Right cardiac atrium (tissue), 5 donors: ENCODE measurements around the gene KRTAP10-3. TPM values are rescaled to one million over a fixed set of nuclear protein-coding genes. Genes with fewer than 3 reads are reported as not detected.

Source experiments
- ATAC-seq, 2 donors: fragments of 200-7000 bp; cut with Tn5 transposase; one replicate each; pipeline versions ENCODE4 v1.8.0 to v1.9.1; 2020; ENCODE audit warnings: moderate library complexity in 2 of 2, mild to moderate bottlenecking in 1 of 2
- DNase-seq, 3 donors: peaks; one replicate each; pipeline ENCODE4 v3.0.0-alpha.2; 2020
- H3K27ac ChIP-seq: one replicate; pipeline ENCODE4 v1.5.1; 2013; ENCODE audit warnings: mild to moderate bottlenecking, low read length, control low read depth, moderate library complexity
- H3K27me3 ChIP-seq: one replicate; pipeline ENCODE4 v1.6.1; 2013; ENCODE audit not compliant: control insufficient read depth, insufficient read depth
- H3K4me1 ChIP-seq: one replicate; pipeline ENCODE4 v1.6.1; 2013; ENCODE audit warnings: low read length; ENCODE audit not compliant: control insufficient read depth, insufficient read depth
- H3K4me3 ChIP-seq: one replicate; pipeline ENCODE4 v1.5.1; 2013; ENCODE audit warnings: low read length, control low read depth
- H3K9me3 ChIP-seq: one replicate; pipeline ENCODE4 v1.6.1; 2013; ENCODE audit warnings: low read length; ENCODE audit not compliant: control insufficient read depth
- WGBS: extraction: QIAGEN DNeasy Blood & Tissue Kit; methylation state at CpG from one replicate; pipeline ENCODE4 v1.1.7; 2013; 5-methylcytosine and 5-hydroxymethylcytosine counted together
- intact Hi-C, 4 donors: fragments of 100-400 bp; cut with DNase I; formaldehyde crosslinking; loops; one replicate each; pipeline versions ENCODE4 v1.11.0 to v1.14.0; 2022 to 2023
- polyA plus RNA-seq: library from polyadenylated mRNA; stranded (reverse); fragments of 200-250 nt; gene quantifications from one replicate; pipeline ENCODE4 v1.2.3, GENCODE V29; 2013
- total RNA-seq, 4 donors: library from RNA; stranded (reverse); fragmentation: NEBNext Ultra II Directional; extraction: Animal tissue kit (Norgen Biotek cat#: 25700); gene quantifications; one replicate each; pipeline ENCODE4 v1.2.1, GENCODE V29; 2021
- donor health status: healthy with polysubstance abuse.
- donor health status: DM: no; HTN: yes; CAD: no.
- donor health status: DM: no; HTN: no; CAD: no.
- donor health status: DM: no; HTN: yes; CAD: no; lungs with severe emphysema.
- donor health status: DM: yes; HTN: yes; CAD: no.

Gene KRTAP10-3
- total and polyA plus RNA-seq, 5 donors: not detected

DNA sequence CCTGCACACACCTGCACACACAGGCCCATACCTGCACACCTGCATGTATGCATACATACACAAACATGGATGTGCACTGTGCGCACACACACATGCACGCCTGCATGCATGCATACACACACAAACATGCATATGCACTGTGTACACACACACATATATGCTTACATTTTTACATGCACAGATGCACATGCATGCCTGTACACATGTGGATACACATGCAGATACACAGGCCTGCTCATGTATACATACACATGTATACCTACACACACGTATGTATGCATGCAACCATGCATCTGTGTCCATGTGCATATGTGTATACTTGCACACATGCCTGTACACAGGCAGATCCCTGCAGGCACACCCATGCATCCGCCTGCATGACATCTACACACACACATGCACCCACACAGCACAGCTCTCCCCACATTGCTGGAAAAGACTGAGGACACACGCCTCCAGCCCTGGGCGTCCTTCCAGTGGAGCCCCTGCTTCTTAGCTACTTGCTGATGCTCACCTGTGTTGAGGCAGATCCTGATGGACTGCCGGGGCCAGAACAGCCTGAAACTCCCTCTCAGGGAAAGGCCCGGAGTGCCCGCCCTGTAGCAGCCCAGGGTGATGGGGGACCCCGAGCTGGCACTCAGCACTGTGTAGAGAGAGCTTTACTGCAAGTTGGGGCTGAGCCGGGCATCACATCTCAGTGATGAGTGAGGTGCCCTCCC lies 47.2 kb downstream of the KRTAP10-3 start:
- no peaks in the 10 kb centered on the region for H3K27me3 ChIP-seq
- H3K4me3 ChIP-seq: no peak overlapping the region
- no peaks in the 10 kb centered on the region for H3K4me1 ChIP-seq
- WGBS: 87% methylated on average over 11 of the region's 11 CpGs
- H3K27ac ChIP-seq: no peak overlapping the region
- ATAC-seq (no peak), DNase-seq (peak in 1 of 3 donors; percentile 21)
- intact Hi-C loops: loop anchor here in 2 of 4 donors (10.0 kb wide), 2 partner anchors 243 to 283 kb away; no protein-coding TSS in a partner anchor
- no peaks in the 10 kb centered on the region for H3K9me3 ChIP-seq

DNA sequence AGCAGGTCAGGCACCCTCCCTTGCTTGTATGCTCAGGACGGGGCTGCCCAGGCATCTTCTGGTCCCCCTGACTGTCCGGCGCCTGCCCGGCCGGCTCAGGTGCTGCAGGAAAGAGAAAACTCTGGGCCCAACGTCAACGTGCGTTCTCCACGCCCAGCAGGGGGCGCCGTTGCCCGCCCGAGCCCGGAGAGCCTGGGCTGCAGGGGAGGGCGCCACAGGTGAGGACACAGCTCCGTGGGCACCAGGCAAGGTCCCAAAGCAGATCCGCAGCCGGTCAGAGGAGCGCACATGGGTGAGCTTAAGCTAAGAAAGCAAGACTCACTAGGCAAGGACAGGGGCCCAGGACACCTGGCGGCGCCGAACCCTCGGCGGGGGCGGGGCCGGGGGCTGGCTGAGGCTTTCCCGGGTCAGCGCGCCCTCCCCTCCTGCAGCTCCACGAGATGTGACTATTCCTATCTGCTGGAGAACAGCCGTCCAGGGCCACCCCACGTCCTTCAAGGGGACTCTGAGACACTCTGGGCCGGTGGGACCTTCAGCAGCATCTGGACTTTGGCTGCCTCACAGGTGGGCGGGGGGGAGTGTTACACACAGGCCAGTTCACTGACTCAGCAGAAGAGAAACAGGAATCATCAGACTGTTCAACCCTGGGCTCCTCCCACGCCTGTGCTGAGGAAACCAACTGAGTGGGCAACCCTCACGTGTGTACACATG lies 47.9 kb downstream of the KRTAP10-3 start:
- DNase-seq: peak; percentile 40 to 79 (median 75)
- Histone ChIP-seq H3K4me3 (no peak overlapping the region), H3K27ac (no peak overlapping the region), H3K9me3 (no peaks in the 10 kb centered on the region), H3K4me1 (no peaks in the 10 kb centered on the region), H3K27me3 (no peaks in the 10 kb centered on the region)
- peak; percentile 27 to 47 for ATAC-seq
- 13% methylated on average over 36 of the region's 36 CpGs for WGBS
- intact Hi-C loops: loop anchor here in 2 of 4 donors (10.0 kb wide), 2 partner anchors 244 to 284 kb away; no protein-coding TSS in a partner anchor

DNA sequence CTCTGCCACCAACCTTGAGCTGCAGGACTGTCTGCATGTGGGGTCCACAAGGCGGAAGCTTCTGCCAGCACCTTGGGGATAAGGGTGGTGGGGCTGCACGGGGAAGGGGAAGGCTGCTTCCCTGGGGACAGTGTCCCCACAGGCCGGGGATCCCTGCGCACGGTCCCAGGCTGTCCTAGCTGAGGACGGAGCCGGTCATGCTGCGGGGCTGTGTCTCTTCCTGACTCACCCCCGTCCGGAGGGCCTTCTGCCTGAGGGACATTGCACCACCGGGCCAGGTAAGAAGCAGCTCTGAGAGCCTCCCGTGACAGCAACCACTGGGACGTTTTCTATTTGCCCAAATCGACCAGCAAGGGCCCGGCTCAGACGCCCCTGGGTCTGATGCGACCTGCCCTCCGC lies 48.5 kb downstream of the KRTAP10-3 start:
- no peaks in the 10 kb centered on the region for H3K4me1 ChIP-seq
- no peak overlapping the region for H3K27ac ChIP-seq
- DNase-seq: peak in 1 of 3 donors; percentile 50
- intact Hi-C loops: loop anchor here in 2 of 4 donors (10.0 kb wide), 2 partner anchors 245 to 285 kb away; no protein-coding TSS in a partner anchor
- ATAC-seq: peak; percentile 9 to 10
- H3K27me3 ChIP-seq: no peaks in the 10 kb centered on the region
- 61% methylated on average over 18 of the region's 18 CpGs for WGBS
- no peak overlapping the region for H3K4me3 ChIP-seq
- no peaks in the 10 kb centered on the region for H3K9me3 ChIP-seq

DNA sequence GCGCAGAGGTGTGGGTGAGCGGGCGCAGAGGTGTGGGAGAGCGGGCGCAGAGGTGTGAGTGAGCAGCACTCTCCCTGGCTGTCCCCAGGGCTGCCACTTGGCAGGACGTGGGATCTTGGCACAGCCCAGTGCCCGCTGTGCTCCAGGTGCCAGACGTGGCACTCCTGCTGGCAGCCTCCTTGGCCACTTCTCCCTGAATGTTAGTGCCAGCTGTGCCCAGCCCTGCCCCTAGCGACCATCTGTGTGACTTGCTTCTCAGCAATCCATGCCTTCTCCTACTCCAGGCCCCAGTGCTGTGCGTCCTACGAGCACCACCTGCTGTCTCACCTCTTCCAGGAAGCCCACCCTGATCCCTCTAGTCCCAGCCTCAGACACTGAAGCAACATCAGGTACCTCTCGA lies 49.1 kb downstream of the KRTAP10-3 start:
- H3K9me3 ChIP-seq: no peaks in the 10 kb centered on the region
- no peaks in the 10 kb centered on the region for H3K4me1 ChIP-seq
- WGBS: 58% methylated on average over 12 of the region's 12 CpGs
- no peaks in the 10 kb centered on the region for H3K27me3 ChIP-seq
- DNase-seq (peak; percentile 73 to 91 (median 87)), ATAC-seq (peak; percentile 86 to 90)
- H3K27ac ChIP-seq: no peak overlapping the region
- no peak overlapping the region for H3K4me3 ChIP-seq
- intact Hi-C loops: no loop called here

DNA sequence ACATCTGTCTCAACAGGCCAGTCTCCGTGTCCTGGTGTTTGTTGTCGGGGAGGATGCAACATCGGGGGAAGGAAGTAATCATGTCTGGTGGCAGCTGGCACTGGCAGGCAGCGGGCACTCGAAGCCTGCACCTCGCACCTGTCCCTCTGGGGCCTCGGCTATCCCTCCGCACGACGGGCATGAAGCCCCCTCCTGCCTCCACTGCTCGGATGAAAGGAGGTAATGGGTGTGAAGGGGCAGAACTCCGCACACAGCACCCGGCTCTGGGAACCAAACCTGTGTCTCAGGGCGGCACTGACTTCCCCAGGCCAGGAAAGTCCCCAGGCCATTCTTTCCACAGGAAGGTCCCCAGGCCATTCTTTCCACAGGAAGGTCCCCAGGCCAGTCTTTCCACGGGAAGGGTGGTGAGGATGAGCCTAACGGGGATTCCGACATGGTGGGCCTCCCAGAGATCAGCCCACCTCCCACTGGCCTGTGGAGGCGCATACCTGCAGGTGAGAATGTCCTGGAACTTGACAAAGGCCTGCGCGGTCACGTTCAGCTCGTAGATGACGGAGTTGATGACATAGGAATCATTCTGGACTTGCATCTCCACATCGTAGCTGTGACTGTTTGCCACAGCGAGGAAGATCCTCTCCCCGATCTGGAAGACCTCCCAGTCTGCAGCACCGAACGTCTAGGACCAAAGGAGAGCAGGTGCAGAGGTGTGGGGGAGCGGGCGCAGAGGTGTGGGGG lies 49.7 kb downstream of the KRTAP10-3 start:
- peak in 2 of 3 donors; percentile 11 to 56 for DNase-seq
- Histone ChIP-seq H3K4me3 (no peak overlapping the region), H3K4me1 (no peaks in the 10 kb centered on the region), H3K27me3 (no peaks in the 10 kb centered on the region), H3K27ac (no peak overlapping the region), H3K9me3 (no peaks in the 10 kb centered on the region)
- ATAC-seq: no peak
- 78% methylated on average over 30 of the region's 30 CpGs for WGBS
- intact Hi-C loops: no loop called here

DNA sequence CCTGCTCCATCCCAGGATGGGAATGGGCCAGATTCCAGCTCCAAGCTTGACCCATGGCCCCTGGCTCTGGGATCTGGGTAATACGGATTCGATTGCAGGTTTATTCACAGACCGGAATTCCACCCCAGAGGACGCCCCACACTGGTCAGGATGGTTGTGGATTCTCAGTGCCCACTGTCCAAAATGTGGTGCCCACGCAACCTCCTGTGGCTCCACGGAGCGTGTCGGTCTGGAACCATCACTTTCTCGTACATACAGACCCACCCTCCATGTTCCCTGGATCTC lies 50.2 kb downstream of the KRTAP10-3 start:
- Histone ChIP-seq H3K27me3 (no peaks in the 10 kb centered on the region), H3K4me1 (no peaks in the 10 kb centered on the region), H3K4me3 (no peak overlapping the region), H3K27ac (no peak overlapping the region), H3K9me3 (no peaks in the 10 kb centered on the region)
- WGBS: 74% methylated on average over 9 of the region's 9 CpGs
- intact Hi-C loops: no loop called here
- DNase-seq (no peak), ATAC-seq (no peak)

Other genes starting within 250 kb of the KRTAP10-3 start
- 10 to 100 TPM; 13.2 to 19.8 (median 17.6) TPM for gene CFAP410, start 219.4 kb downstream of the KRTAP10-3 start, total RNA-seq
- gene CFAP410, start 219.4 kb downstream of the KRTAP10-3 start, polyA plus RNA-seq: 16.8 TPM
- gene TRPM2, start 205.2 kb downstream of the KRTAP10-3 start, total RNA-seq: 1 to 10 TPM; 1.0 to 1.7 (median 1.4) TPM
- 0.61 TPM for gene TRPM2, start 205.2 kb downstream of the KRTAP10-3 start, polyA plus RNA-seq
- gene LRRC3, start 103.3 kb downstream of the KRTAP10-3 start, total RNA-seq: 1 to 10 TPM in 3 of 4 donors, under 1 TPM in 1; 0.89 to 1.1 (median 1.0) TPM
- gene LRRC3, start 103.3 kb downstream of the KRTAP10-3 start, polyA plus RNA-seq: 0.93 TPM
- not detected for gene KRTAP10-1, start 18.6 kb downstream of the KRTAP10-3 start, total RNA-seq
- gene KRTAP10-1, start 18.6 kb downstream of the KRTAP10-3 start, polyA plus RNA-seq: not detected
- not detected for gene KRTAP10-2, start 7.3 kb downstream of the KRTAP10-3 start, total RNA-seq
- 0.11 TPM for gene KRTAP10-2, start 7.3 kb downstream of the KRTAP10-3 start, polyA plus RNA-seq
- gene KRTAP10-4, start 14.9 kb upstream of the KRTAP10-3 start, total RNA-seq: not detected
- gene KRTAP10-4, start 14.9 kb upstream of the KRTAP10-3 start, polyA plus RNA-seq: not detected
- not detected for gene KRTAP10-5, start 21.8 kb upstream of the KRTAP10-3 start, total RNA-seq
- not detected for gene KRTAP10-5, start 21.8 kb upstream of the KRTAP10-3 start, polyA plus RNA-seq
- not detected for gene KRTAP10-6, start 33.7 kb upstream of the KRTAP10-3 start, total RNA-seq
- gene KRTAP10-6, start 33.7 kb upstream of the KRTAP10-3 start, polyA plus RNA-seq: not detected
- gene KRTAP10-7, start 41.8 kb upstream of the KRTAP10-3 start, total RNA-seq: not detected
- not detected for gene KRTAP10-7, start 41.8 kb upstream of the KRTAP10-3 start, polyA plus RNA-seq
- gene KRTAP10-8, start 53.3 kb upstream of the KRTAP10-3 start, total RNA-seq: not detected
- gene KRTAP10-8, start 53.3 kb upstream of the KRTAP10-3 start, polyA plus RNA-seq: not detected
- gene KRTAP10-9, start 68.3 kb upstream of the KRTAP10-3 start, total RNA-seq: not detected
- gene KRTAP10-9, start 68.3 kb upstream of the KRTAP10-3 start, polyA plus RNA-seq: not detected
- gene KRTAP10-10, start 78.6 kb upstream of the KRTAP10-3 start, total RNA-seq: not detected
- not detected for gene KRTAP10-10, start 78.6 kb upstream of the KRTAP10-3 start, polyA plus RNA-seq
- not detected for gene KRTAP10-11, start 87.6 kb upstream of the KRTAP10-3 start, total RNA-seq
- not detected for gene KRTAP10-11, start 87.6 kb upstream of the KRTAP10-3 start, polyA plus RNA-seq
- not detected for gene KRTAP12-4, start 95.9 kb upstream of the KRTAP10-3 start, total RNA-seq
- gene KRTAP12-4, start 95.9 kb upstream of the KRTAP10-3 start, polyA plus RNA-seq: not detected
- gene KRTAP12-3, start 99.1 kb upstream of the KRTAP10-3 start, total RNA-seq: not detected
- not detected for gene KRTAP12-3, start 99.1 kb upstream of the KRTAP10-3 start, polyA plus RNA-seq
- gene KRTAP12-2, start 108.1 kb upstream of the KRTAP10-3 start, total RNA-seq: not detected
- not detected for gene KRTAP12-2, start 108.1 kb upstream of the KRTAP10-3 start, polyA plus RNA-seq
- not detected for gene KRTAP12-1, start 123.4 kb upstream of the KRTAP10-3 start, total RNA-seq
- not detected for gene KRTAP12-1, start 123.4 kb upstream of the KRTAP10-3 start, polyA plus RNA-seq
- not detected for gene KRTAP10-12, start 138.4 kb upstream of the KRTAP10-3 start, total RNA-seq
- not detected for gene KRTAP10-12, start 138.4 kb upstream of the KRTAP10-3 start, polyA plus RNA-seq
- 1 to 10 TPM in 3 of 4 donors, under 1 TPM in 1; 0.29 to 4.6 (median 1.3) TPM for gene TSPEAR, start 152.8 kb upstream of the KRTAP10-3 start, total RNA-seq
- 2.2 TPM for gene TSPEAR, start 152.8 kb upstream of the KRTAP10-3 start, polyA plus RNA-seq
- 10 to 100 TPM; 57.0 to 69.8 (median 64.7) TPM for gene UBE2G2, start 243.0 kb upstream of the KRTAP10-3 start, total RNA-seq
- 39.6 TPM for gene UBE2G2, start 243.0 kb upstream of the KRTAP10-3 start, polyA plus RNA-seq